ENCODE results near the gene PRSS27.

Gene PRSS27

DNA sequence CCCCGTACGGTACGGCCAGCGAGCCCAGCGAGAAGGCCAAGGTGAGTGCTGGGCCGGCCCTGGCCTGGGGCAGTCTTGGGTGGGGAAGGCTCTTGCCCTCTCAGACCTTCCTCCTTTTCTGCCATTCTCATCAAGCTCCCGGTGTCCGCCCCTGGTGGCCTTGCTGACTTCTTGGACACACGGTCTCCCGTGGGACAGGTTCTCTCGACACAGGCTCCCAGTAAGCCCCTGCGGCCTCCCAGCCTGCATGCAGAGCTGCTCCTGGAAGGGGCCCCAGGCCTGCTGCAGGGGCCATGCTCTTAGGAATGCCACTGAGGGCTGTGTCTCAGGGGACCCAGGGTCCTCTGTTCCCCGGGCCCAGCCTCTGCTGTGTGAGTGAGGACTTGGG is 17.6 kb downstream of the PRSS27 start:
- no peak overlapping the region for H3K27ac ChIP-seq (replicated peaks; ENCODE audit: low read length)
- no peak overlapping the region for H3K23ac ChIP-seq (ENCODE audit: low read depth, low read length, poor library complexity)
- H2AFZ ChIP-seq (ENCODE audit: low read length), result no peak overlapping the region
- no peak overlapping the region for H2BK5ac ChIP-seq (ENCODE audit: low read length)
- H3K4ac ChIP-seq (ENCODE audit: low read length), result no peak overlapping the region
- no peaks in the 10 kb centered on the region for H3K27me3 ChIP-seq (ENCODE audit: control insufficient read depth in 3 of 3, insufficient read depth in 3 of 3, low read depth in 1 of 3, low read length in 3 of 3)
- no peak overlapping the region for H2BK15ac ChIP-seq (ENCODE audit: low read length)
- no peak overlapping the region for H2BK120ac ChIP-seq (ENCODE audit: low read depth, low read length)
- H3K79me1 ChIP-seq (ENCODE audit: low read depth, low read length), result peaks cover 17% of the 10 kb centered on the region
- peaks cover 0 to 2% of the 10 kb centered on the region in 2 donors for H3K4me1 ChIP-seq (ENCODE audit: control insufficient read depth in 2 of 2, insufficient read depth in 1 of 2, low read depth in 1 of 2, low read length in 2 of 2)
- H4K91ac ChIP-seq (ENCODE audit: low read depth, low read length, poor library complexity), result no peak overlapping the region
- WGBS, 2 donors (ENCODE audit: extremely low coverage in 2 of 2, insufficient read length in 2 of 2, insufficient replicate concordance in 1 of 2), result no CpG with 5 or more reads among the region's 13 CpGs
- H2BK12ac ChIP-seq (ENCODE audit: low read length), result no peak overlapping the region
- H3K9me3 ChIP-seq (replicated peaks in 1 of 2; ENCODE audit: control insufficient read depth in 2 of 2, insufficient read depth in 1 of 2, low read depth in 1 of 2, low read length in 2 of 2), result no peaks in the 10 kb centered on the region
- DNase-seq (ENCODE audit: low spot score), result no peak
- no peak overlapping the region for H3K18ac ChIP-seq (ENCODE audit: low read length)
- no peak overlapping the region for H2AK5ac ChIP-seq (ENCODE audit: low read depth, low read length)
- no peak overlapping the region for H3K9ac ChIP-seq (ENCODE audit: low read depth, low read length, poor library complexity)
- H3K4me2 ChIP-seq (ENCODE audit: insufficient read depth, low read length, poor library complexity, severe bottlenecking), result no peak overlapping the region
- no peak overlapping the region for H3K4me3 ChIP-seq (ENCODE audit: low read length in 2 of 2)
- H3K36me3 ChIP-seq (replicated peaks in 1 of 2; ENCODE audit: control insufficient read depth in 2 of 2, insufficient read depth in 2 of 2, low read length in 2 of 2), result peaks cover 25 to 76% of the 10 kb centered on the region in 2 donors
- H4K8ac ChIP-seq (ENCODE audit: low read depth, low read length), result no peak overlapping the region
- H3K14ac ChIP-seq (ENCODE audit: low read length), result no peak overlapping the region

DNA sequence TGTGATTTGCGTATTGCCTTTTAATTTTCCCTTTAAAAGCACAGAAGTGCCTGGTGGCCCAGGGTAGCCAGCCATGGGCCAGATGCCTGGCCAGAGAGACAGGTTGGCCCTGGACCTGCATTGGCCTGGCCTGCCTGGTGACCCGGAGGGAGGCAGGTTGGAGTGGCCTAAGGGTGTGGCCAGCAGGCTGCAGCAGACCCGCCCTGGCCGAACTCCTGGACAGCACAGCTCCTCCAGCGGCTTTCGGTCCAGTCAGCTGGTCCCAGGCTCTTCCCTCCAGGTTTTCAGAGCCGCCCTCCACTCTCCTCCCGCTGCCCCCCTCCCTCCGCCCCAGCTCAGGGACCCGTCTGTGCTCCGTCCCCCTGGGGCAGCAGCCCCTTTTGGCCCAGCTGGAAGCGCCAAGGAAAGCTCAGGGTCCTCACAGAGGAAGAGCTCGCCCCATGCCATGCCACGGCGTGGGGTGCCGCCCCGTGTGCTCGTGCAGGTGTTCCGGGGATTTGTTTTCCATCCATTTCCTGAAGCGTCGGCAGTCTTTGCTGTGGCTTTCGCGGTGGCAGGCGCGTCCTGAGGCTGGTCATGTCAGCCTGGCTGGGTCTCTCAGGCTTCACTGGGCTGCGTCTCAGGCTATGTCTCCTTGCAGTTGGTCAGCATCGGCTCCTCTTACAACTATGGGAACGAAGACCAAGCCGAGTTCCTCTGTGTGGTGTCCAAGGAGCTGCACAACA is 18.1 kb downstream of the PRSS27 start:
- Histone ChIP-seq H3K27me3 (ENCODE audit: control insufficient read depth in 3 of 3, insufficient read depth in 3 of 3, low read depth in 1 of 3, low read length in 3 of 3) (no peaks in the 10 kb centered on the region), H3K14ac (ENCODE audit: low read length) (no peak overlapping the region), H3K27ac (replicated peaks; ENCODE audit: low read length) (no peak overlapping the region), H2BK120ac (ENCODE audit: low read depth, low read length) (no peak overlapping the region), H3K4me3 (ENCODE audit: low read length in 2 of 2) (no peak overlapping the region), H3K18ac (ENCODE audit: low read length) (no peak overlapping the region), H2BK5ac (ENCODE audit: low read length) (no peak overlapping the region), H3K9ac (ENCODE audit: low read depth, low read length, poor library complexity) (no peak overlapping the region), H3K23ac (ENCODE audit: low read depth, low read length, poor library complexity) (no peak overlapping the region), H3K4me2 (ENCODE audit: insufficient read depth, low read length, poor library complexity, severe bottlenecking) (no peak overlapping the region), H4K8ac (ENCODE audit: low read depth, low read length) (no peak overlapping the region), H3K36me3 (replicated peaks in 1 of 2; ENCODE audit: control insufficient read depth in 2 of 2, insufficient read depth in 2 of 2, low read length in 2 of 2) (peaks cover 28 to 76% of the 10 kb centered on the region in 2 donors), H2AK5ac (ENCODE audit: low read depth, low read length) (no peak overlapping the region), H2BK12ac (ENCODE audit: low read length) (no peak overlapping the region), H4K91ac (ENCODE audit: low read depth, low read length, poor library complexity) (no peak overlapping the region), H2BK15ac (ENCODE audit: low read length) (no peak overlapping the region), H3K4ac (ENCODE audit: low read length) (no peak overlapping the region), H3K4me1 (ENCODE audit: control insufficient read depth in 2 of 2, insufficient read depth in 1 of 2, low read depth in 1 of 2, low read length in 2 of 2) (peaks cover 0 to 2% of the 10 kb centered on the region in 2 donors), H3K9me3 (replicated peaks in 1 of 2; ENCODE audit: control insufficient read depth in 2 of 2, insufficient read depth in 1 of 2, low read depth in 1 of 2, low read length in 2 of 2) (no peaks in the 10 kb centered on the region), H3K79me1 (ENCODE audit: low read depth, low read length) (peaks cover 17% of the 10 kb centered on the region), H2AFZ (ENCODE audit: low read length) (no peak overlapping the region)
- no peak for DNase-seq (ENCODE audit: low spot score)
- no CpG with 5 or more reads among the region's 29 CpGs for WGBS, 2 donors (ENCODE audit: extremely low coverage in 2 of 2, insufficient read length in 2 of 2, insufficient replicate concordance in 1 of 2)

DNA sequence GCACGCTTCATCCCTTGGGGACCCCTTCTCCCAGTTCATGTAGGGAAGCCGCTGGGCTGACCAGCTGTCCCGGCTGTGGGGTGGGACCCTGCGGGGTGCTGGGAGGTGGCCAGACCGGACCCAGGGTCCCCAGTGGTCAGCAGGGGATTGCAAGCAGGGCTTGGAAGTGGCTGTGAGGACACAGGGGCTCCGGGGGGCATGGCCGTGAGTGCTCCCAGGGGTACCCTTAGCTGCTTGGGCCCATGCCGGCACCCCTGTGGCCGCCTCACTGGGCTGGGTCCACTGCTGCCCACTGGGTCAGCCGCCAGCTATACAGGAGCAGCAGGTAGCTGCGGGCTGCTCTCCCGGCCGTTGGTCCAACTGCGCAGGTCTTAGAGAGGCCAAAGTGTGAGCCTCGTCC is 18.8 kb downstream of the PRSS27 start:
- peaks cover 0 to 2% of the 10 kb centered on the region in 2 donors for H3K4me1 ChIP-seq (ENCODE audit: control insufficient read depth in 2 of 2, insufficient read depth in 1 of 2, low read depth in 1 of 2, low read length in 2 of 2)
- H3K4me2 ChIP-seq (ENCODE audit: insufficient read depth, low read length, poor library complexity, severe bottlenecking), result no peak overlapping the region
- H2AFZ ChIP-seq (ENCODE audit: low read length), result no peak overlapping the region
- H4K91ac ChIP-seq (ENCODE audit: low read depth, low read length, poor library complexity), result no peak overlapping the region
- H2BK120ac ChIP-seq (ENCODE audit: low read depth, low read length), result no peak overlapping the region
- no peak overlapping the region for H2AK5ac ChIP-seq (ENCODE audit: low read depth, low read length)
- H2BK5ac ChIP-seq (ENCODE audit: low read length), result no peak overlapping the region
- no peaks in the 10 kb centered on the region for H3K9me3 ChIP-seq (replicated peaks in 1 of 2; ENCODE audit: control insufficient read depth in 2 of 2, insufficient read depth in 1 of 2, low read depth in 1 of 2, low read length in 2 of 2)
- WGBS, 2 donors (ENCODE audit: extremely low coverage in 2 of 2, insufficient read length in 2 of 2, insufficient replicate concordance in 1 of 2), result no CpG with 5 or more reads among the region's 15 CpGs
- no peak overlapping the region for H3K18ac ChIP-seq (ENCODE audit: low read length)
- no peak overlapping the region for H3K4me3 ChIP-seq (ENCODE audit: low read length in 2 of 2)
- DNase-seq (ENCODE audit: low spot score), result no peak
- no peak overlapping the region for H3K14ac ChIP-seq (ENCODE audit: low read length)
- no peak overlapping the region for H3K27ac ChIP-seq (replicated peaks; ENCODE audit: low read length)
- H3K27me3 ChIP-seq (ENCODE audit: control insufficient read depth in 3 of 3, insufficient read depth in 3 of 3, low read depth in 1 of 3, low read length in 3 of 3), result no peaks in the 10 kb centered on the region
- no peak overlapping the region for H3K23ac ChIP-seq (ENCODE audit: low read depth, low read length, poor library complexity)
- peaks cover 16% of the 10 kb centered on the region for H3K79me1 ChIP-seq (ENCODE audit: low read depth, low read length)
- no peak overlapping the region for H3K4ac ChIP-seq (ENCODE audit: low read length)
- H3K36me3 ChIP-seq (replicated peaks in 1 of 2; ENCODE audit: control insufficient read depth in 2 of 2, insufficient read depth in 2 of 2, low read length in 2 of 2), result peaks cover 28 to 78% of the 10 kb centered on the region in 2 donors
- no peak overlapping the region for H2BK12ac ChIP-seq (ENCODE audit: low read length)
- no peak overlapping the region for H2BK15ac ChIP-seq (ENCODE audit: low read length)
- no peak overlapping the region for H4K8ac ChIP-seq (ENCODE audit: low read depth, low read length)
- H3K9ac ChIP-seq (ENCODE audit: low read depth, low read length, poor library complexity), result no peak overlapping the region

DNA sequence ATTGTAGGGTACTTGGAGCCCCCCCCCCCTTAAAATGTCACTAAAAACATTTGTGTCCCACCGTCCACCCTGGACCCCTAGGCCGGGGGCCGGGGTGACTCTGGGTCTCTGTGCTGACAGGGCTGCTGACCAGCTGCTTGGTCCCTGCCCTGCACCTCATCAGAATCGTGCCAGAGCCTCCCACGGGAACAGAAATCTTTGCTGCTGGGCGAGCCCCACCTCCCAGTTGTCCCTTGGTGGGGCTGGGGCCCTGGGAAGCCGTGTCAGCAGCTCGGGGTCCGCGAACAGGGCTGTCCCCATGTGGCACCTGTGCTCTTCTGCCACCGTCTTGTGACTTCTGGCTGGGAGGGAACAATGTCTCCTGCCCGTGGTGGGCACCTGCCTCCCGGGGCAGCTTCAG is 19.2 kb downstream of the PRSS27 start:
- Histone ChIP-seq H2BK5ac (ENCODE audit: low read length) (no peak overlapping the region), H4K91ac (ENCODE audit: low read depth, low read length, poor library complexity) (no peak overlapping the region), H3K18ac (ENCODE audit: low read length) (no peak overlapping the region), H3K79me1 (ENCODE audit: low read depth, low read length) (peaks cover 14% of the 10 kb centered on the region), H3K14ac (ENCODE audit: low read length) (no peak overlapping the region), H3K27ac (replicated peaks; ENCODE audit: low read length) (no peak overlapping the region), H3K9ac (ENCODE audit: low read depth, low read length, poor library complexity) (no peak overlapping the region), H2BK15ac (ENCODE audit: low read length) (no peak overlapping the region), H3K4me2 (ENCODE audit: insufficient read depth, low read length, poor library complexity, severe bottlenecking) (no peak overlapping the region), H3K4me1 (ENCODE audit: control insufficient read depth in 2 of 2, insufficient read depth in 1 of 2, low read depth in 1 of 2, low read length in 2 of 2) (peaks cover 0 to 2% of the 10 kb centered on the region in 2 donors), H3K27me3 (ENCODE audit: control insufficient read depth in 3 of 3, insufficient read depth in 3 of 3, low read depth in 1 of 3, low read length in 3 of 3) (no peaks in the 10 kb centered on the region), H3K4me3 (ENCODE audit: low read length in 2 of 2) (no peak overlapping the region), H3K9me3 (replicated peaks in 1 of 2; ENCODE audit: control insufficient read depth in 2 of 2, insufficient read depth in 1 of 2, low read depth in 1 of 2, low read length in 2 of 2) (no peaks in the 10 kb centered on the region), H2AFZ (ENCODE audit: low read length) (no peak overlapping the region), H2BK120ac (ENCODE audit: low read depth, low read length) (no peak overlapping the region), H2AK5ac (ENCODE audit: low read depth, low read length) (no peak overlapping the region), H3K4ac (ENCODE audit: low read length) (no peak overlapping the region), H4K8ac (ENCODE audit: low read depth, low read length) (no peak overlapping the region), H2BK12ac (ENCODE audit: low read length) (no peak overlapping the region), H3K36me3 (replicated peaks in 1 of 2; ENCODE audit: control insufficient read depth in 2 of 2, insufficient read depth in 2 of 2, low read length in 2 of 2) (peaks cover 28 to 76% of the 10 kb centered on the region in 2 donors), H3K23ac (ENCODE audit: low read depth, low read length, poor library complexity) (no peak overlapping the region)
- DNase-seq (ENCODE audit: low spot score), result no peak
- no CpG with 5 or more reads among the region's 13 CpGs for WGBS, 2 donors (ENCODE audit: extremely low coverage in 2 of 2, insufficient read length in 2 of 2, insufficient replicate concordance in 1 of 2)
